ENCODE measurements around the gene CYB561A3. TPM values are rescaled to one million over a fixed set of nuclear protein-coding genes. Genes with fewer than 3 reads are reported as not detected.

CYB561A3 gene
- total and polyA plus RNA-seq, 2 of the 13 experiments (the other 11 are each of a cell fraction or from before 2014, with no cell fraction given): 11.4 to 14.9 TPM

GRCh38 chr11:61369372-61370348 is 8.0 kb upstream of the CYB561A3 start:
- in situ Hi-C loops (cut with HindIII; ENCODE audit: extremely low pct_ligation_motif_present, low pct_unique_long_range_greater_than_20kb) (no loop called here), intact Hi-C loops (cut with micrococcal nuclease; ENCODE audit: unreplicated experiment) (no loop called here)
- H3K9me3 ChIP-seq (ENCODE audit: low read length): peaks cover 3% of the 10 kb centered on the region; the same call in 1 of the 2 replicates
- peak overlapping the region; percentile 79 for H3K27ac ChIP-seq (ENCODE audit: extremely low read length, insufficient read depth, low read length)
- H3K4me2 ChIP-seq (ENCODE audit: low read depth, low read length): no peak overlapping the region; the same call in 1 of the 2 replicates
- no peaks in the 10 kb centered on the region for H3K27me3 ChIP-seq (ENCODE audit: control insufficient read depth in 1 of 2, insufficient read depth in 2 of 2, low read length in 2 of 2)
- FAIRE-seq (peak; percentile 34), DNase-seq (ENCODE audit: low spot score) (peak; percentile 76), ATAC-seq (peak; percentile 98)
- POLR2A ChIA-PET: interaction anchor here (0.8 to 2.2 kb wide), 9 partner anchors 8 to 60 kb away, joined by 3 to 16 read pairs (median 3); partner anchors contain the start of genes CPSF7, CYB561A3, SDHAF2 and TKFC
- peaks cover 5 to 35% of the 10 kb centered on the region in 2 experiments for H3K36me3 ChIP-seq (replicated peaks in 1 of 2; ENCODE audit: control insufficient read depth in 1 of 2, insufficient read depth in 2 of 2, low read length in 2 of 2)
- no peak overlapping the region for H3K9ac ChIP-seq (ENCODE audit: insufficient read depth, low read depth, low read length)
- CTCF ChIA-PET (ENCODE audit: low intra/inter-chr PET ratio, low total read pairs): no interaction called here
- no TSS peak for BruUV-seq (replicated peaks)
- peaks cover 24% of the 10 kb centered on the region for H3K4me1 ChIP-seq (ENCODE audit: insufficient read depth, low read length)
- H3K79me2 ChIP-seq (ENCODE audit: insufficient read depth, low read length): no peaks in the 10 kb centered on the region
- 74% methylated on average over 6 of the region's 9 CpGs for WGBS (ENCODE audit: low lambda C conversion rate)
- no peaks in the 10 kb centered on the region for H4K20me1 ChIP-seq (ENCODE audit: insufficient read depth, low read length)
- no peak overlapping the region for H3K4me3 ChIP-seq (replicated peaks in 1 of 3; ENCODE audit: insufficient read depth in 1 of 3, low read depth in 2 of 3, low read length in 3 of 3)
- H2AFZ ChIP-seq (ENCODE audit: low read length): no peak overlapping the region
- TF ChIP-seq MEF2D (CRISPR knock-in tag; IDR thresholded peaks at IDR 0.05): peak; percentile 51; the same call in 1 of the 2 replicates
- no peak for TF ChIP-seq ZKSCAN1 (IDR thresholded peaks at IDR 0.05; ENCODE audit: low read length)
- TF ChIP-seq, protein P1, sequence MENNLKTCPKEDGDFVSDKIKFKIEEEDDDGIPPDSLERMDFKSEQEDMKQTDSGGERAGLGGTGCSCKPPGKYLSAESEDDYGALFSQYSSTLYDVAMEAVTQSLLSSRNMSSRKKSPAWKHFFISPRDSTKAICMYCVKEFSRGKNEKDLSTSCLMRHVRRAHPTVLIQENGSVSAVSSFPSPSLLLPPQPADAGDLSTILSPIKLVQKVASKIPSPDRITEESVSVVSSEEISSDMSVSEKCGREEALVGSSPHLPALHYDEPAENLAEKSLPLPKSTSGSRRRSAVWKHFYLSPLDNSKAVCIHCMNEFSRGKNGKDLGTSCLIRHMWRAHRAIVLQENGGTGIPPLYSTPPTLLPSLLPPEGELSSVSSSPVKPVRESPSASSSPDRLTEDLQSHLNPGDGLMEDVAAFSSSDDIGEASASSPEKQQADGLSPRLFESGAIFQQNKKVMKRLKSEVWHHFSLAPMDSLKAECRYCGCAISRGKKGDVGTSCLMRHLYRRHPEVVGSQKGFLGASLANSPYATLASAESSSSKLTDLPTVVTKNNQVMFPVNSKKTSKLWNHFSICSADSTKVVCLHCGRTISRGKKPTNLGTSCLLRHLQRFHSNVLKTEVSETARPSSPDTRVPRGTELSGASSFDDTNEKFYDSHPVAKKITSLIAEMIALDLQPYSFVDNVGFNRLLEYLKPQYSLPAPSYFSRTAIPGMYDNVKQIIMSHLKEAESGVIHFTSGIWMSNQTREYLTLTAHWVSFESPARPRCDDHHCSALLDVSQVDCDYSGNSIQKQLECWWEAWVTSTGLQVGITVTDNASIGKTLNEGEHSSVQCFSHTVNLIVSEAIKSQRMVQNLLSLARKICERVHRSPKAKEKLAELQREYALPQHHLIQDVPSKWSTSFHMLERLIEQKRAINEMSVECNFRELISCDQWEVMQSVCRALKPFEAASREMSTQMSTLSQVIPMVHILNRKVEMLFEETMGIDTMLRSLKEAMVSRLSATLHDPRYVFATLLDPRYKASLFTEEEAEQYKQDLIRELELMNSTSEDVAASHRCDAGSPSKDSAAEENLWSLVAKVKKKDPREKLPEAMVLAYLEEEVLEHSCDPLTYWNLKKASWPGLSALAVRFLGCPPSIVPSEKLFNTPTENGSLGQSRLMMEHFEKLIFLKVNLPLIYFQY (CRISPR knock-in tag; IDR thresholded peaks at IDR 0.05; ENCODE audit: borderline replicate concordance): 0 out of 2 replicates have a peak, but pooled peaks have one; percentile 30
- peak; percentile 89 for TF ChIP-seq ZNF772 (CRISPR knock-in tag; IDR thresholded peaks at IDR 0.05)
- TF ChIP-seq KLF15 (CRISPR knock-in tag; IDR thresholded peaks at IDR 0.05; ENCODE audit: borderline replicate concordance): no peak
- peak; percentile 34 to 45; a peak in 3 of 4 replicates for TF ChIP-seq MAFK (conservative IDR thresholded peaks at IDR 0.05 in 1 of 2, IDR thresholded peaks at IDR 0.05 in 1 of 2; ENCODE audit: low read length in 2 of 2)
- TF ChIP-seq HNRNPH1 (optimal IDR thresholded peaks at IDR 0.05; ENCODE audit: low read depth, low read length): no peak
- no peak for TF ChIP-seq ZNF333 (CRISPR knock-in tag; IDR thresholded peaks at IDR 0.05; ENCODE audit: borderline replicate concordance)
- no peak for TF ChIP-seq TP53 (CRISPR knock-in tag; conservative IDR thresholded peaks at IDR 0.05)
- TF ChIP-seq, protein P2, sequence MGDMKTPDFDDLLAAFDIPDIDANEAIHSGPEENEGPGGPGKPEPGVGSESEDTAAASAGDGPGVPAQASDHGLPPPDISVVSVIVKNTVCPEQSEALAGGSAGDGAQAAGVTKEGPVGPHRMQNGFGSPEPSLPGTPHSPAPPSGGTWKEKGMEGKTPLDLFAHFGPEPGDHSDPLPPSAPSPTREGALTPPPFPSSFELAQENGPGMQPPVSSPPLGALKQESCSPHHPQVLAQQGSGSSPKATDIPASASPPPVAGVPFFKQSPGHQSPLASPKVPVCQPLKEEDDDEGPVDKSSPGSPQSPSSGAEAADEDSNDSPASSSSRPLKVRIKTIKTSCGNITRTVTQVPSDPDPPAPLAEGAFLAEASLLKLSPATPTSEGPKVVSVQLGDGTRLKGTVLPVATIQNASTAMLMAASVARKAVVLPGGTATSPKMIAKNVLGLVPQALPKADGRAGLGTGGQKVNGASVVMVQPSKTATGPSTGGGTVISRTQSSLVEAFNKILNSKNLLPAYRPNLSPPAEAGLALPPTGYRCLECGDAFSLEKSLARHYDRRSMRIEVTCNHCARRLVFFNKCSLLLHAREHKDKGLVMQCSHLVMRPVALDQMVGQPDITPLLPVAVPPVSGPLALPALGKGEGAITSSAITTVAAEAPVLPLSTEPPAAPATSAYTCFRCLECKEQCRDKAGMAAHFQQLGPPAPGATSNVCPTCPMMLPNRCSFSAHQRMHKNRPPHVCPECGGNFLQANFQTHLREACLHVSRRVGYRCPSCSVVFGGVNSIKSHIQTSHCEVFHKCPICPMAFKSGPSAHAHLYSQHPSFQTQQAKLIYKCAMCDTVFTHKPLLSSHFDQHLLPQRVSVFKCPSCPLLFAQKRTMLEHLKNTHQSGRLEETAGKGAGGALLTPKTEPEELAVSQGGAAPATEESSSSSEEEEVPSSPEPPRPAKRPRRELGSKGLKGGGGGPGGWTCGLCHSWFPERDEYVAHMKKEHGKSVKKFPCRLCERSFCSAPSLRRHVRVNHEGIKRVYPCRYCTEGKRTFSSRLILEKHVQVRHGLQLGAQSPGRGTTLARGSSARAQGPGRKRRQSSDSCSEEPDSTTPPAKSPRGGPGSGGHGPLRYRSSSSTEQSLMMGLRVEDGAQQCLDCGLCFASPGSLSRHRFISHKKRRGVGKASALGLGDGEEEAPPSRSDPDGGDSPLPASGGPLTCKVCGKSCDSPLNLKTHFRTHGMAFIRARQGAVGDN (CRISPR knock-in tag; IDR thresholded peaks at IDR 0.05): peak; percentile 85
- peak; percentile 39; the same call in 1 of the 2 replicates for TF ChIP-seq KAT8 (CRISPR knock-in tag; IDR thresholded peaks at IDR 0.05)
- TF ChIP-seq HCFC1 (IDR thresholded peaks at IDR 0.05; ENCODE audit: low read depth, low read length): no peak

All from HepG2 (cell line).